GM12872 (cell line): Measurements from ENCODE around the gene ACSF3.

Source experiments
- TF ChIP-seq, protein P1 (sequence below): IDR thresholded peaks from 3 replicates; pipeline ENCODE4 v1.5.1; 2011; ENCODE audit warnings: low read depth, mild to moderate bottlenecking, low read length, moderate library complexity; ENCODE audit not compliant: insufficient read depth

ACSF3 gene

DNA sequence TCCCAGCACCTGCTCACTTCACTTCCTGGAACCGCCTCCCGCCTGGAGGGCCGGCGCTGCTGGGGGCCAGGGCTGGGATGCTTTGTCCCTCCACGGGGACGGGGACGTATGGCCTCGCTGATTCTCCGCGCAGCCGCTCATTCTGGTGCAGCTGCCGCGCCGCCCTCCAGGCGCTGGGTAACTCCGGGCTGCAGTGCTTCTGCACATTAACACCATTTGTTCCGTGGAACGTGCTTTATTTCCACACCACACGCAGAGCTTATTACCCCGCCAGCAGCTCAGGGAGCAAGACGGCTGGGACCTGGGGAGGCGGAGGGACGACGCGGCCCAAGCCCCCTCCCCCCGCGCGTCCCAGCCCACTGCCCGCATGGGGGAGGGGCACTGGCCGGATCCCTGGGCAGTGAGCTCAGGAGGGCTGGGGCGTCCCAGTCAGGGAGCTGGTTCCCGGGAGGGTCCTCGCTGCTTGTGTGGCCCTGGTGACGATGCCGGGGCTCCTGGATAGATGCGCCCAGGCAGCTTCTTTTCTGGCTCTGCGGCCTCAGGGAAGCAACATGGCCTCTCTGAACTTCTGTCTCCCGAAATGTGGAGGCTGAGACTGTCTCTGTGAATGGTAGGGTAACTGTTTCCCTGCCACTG is 45.4 kb upstream of the ACSF3 start:
- TF ChIP-seq, protein P1, sequence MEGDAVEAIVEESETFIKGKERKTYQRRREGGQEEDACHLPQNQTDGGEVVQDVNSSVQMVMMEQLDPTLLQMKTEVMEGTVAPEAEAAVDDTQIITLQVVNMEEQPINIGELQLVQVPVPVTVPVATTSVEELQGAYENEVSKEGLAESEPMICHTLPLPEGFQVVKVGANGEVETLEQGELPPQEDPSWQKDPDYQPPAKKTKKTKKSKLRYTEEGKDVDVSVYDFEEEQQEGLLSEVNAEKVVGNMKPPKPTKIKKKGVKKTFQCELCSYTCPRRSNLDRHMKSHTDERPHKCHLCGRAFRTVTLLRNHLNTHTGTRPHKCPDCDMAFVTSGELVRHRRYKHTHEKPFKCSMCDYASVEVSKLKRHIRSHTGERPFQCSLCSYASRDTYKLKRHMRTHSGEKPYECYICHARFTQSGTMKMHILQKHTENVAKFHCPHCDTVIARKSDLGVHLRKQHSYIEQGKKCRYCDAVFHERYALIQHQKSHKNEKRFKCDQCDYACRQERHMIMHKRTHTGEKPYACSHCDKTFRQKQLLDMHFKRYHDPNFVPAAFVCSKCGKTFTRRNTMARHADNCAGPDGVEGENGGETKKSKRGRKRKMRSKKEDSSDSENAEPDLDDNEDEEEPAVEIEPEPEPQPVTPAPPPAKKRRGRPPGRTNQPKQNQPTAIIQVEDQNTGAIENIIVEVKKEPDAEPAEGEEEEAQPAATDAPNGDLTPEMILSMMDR: no peak

DNA sequence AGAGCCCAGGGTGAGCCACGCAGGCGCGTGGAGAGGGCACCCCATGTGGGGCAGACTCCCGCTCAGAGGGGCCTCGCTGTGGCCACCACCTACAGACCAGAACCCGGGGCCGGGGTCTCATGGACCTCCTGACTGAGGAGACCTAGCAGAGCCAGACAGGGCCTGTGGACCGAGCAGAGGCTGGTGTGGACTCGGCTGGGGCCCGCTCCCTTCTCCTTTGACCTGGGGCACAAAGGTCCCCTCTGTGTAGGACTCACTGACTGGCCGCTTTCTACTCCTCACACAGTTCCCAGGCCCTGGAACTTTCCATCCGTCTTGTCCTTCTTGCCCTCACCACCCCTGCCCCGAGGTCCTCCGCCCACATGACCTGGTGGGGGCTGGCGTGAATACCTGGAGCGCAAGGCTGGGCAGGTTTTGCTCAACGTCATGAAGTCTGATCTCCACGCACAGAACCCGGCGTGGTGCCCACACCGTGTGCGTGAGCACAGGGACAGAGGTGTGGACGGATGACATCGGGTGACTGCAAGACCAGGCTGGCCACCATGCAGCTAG is 44.7 kb upstream of the ACSF3 start:
- TF ChIP-seq, protein P1: no peak

DNA sequence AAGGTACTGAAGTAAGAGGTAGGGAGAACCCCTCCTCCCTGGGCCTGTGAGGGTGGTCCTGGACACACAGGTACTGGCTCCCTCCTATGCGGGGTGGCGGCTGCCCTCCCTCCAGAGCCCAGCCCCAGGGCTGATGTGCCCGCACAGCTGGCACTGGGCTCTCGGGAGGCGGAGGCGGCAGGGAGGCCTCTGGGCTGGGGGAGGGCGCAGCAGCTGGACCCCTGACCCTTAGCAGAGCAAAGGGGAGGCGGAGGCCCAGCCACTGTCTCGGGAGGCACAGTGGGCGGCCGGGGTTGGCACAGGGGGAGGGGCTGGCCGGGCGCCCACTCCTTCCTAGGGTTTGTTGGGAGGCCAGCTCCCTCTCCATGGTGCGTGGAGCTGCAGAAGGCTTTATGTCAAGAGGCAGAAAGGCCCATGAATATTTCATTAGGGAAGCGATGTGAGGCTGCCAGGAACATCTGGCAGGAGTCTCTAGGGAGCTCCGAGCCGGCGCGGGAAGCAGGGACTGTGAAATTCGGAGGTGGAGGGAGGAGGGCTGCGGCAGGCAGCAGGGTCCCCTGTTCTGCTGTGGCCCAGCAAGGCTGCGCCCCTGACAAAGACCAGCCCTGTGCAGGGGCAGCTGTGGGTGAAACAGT is 44.1 kb upstream of the ACSF3 start:
- TF ChIP-seq, protein P1: no peak

DNA sequence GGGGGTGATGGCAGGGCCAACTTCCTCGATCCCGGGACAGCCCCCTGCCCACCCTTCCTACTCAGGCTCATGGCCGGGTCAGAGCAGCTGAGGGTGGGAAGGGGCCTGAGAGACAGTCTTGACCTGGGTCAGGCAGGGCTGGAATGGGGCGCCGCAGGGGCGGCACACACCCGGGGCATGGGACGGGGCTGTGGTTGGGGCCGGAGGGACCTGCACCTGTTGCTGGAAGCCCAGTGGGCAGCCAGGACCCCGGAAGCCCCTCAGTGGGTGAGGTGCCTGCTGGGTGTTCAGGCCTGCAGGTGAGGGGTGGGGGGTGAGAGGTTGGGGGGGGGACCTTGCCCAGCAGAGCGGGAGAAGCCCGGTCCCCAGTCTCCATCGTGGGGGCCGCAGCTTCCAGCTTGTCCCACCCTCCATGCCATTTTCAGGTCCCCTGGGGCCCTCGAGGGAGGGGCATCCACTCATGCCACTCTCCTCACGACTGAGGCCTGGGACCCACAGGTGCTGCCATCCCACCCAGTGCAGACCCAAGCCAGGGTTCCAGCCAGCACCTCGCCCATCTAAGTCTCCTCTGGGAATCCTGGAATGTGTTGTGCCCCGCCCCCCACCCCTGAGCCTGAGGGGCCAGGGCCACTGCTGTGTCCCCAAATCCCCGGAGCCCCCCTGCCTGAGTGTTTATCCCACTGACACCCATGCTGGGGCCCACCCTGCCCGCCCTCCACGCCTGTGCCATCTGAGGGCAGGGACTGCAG is 43.4 kb upstream of the ACSF3 start:
- TF ChIP-seq, protein P1: no peak

DNA sequence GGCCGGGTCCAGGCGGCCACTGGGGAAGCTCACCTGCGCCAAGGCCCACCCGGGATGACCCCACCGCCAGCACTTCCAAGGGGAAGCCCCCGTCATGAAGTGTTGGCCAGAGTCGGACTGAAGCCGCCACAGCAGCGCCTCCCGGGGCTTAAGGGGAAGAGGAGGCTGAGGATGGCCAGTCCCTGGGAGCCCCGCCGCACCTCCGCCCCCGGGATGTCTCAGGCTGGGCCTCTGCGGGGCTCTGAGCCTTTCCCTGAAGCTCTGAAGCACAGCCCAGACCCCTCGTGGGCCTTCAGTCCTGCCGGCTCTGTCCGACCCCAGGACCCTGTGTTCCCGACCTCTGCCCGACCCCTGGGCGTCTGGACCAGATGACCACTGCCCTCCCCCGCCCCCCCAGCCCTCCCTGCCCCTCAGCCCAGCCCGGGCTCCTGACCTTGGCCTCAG is 42.8 kb upstream of the ACSF3 start:
- TF ChIP-seq, protein P1: no peak

DNA sequence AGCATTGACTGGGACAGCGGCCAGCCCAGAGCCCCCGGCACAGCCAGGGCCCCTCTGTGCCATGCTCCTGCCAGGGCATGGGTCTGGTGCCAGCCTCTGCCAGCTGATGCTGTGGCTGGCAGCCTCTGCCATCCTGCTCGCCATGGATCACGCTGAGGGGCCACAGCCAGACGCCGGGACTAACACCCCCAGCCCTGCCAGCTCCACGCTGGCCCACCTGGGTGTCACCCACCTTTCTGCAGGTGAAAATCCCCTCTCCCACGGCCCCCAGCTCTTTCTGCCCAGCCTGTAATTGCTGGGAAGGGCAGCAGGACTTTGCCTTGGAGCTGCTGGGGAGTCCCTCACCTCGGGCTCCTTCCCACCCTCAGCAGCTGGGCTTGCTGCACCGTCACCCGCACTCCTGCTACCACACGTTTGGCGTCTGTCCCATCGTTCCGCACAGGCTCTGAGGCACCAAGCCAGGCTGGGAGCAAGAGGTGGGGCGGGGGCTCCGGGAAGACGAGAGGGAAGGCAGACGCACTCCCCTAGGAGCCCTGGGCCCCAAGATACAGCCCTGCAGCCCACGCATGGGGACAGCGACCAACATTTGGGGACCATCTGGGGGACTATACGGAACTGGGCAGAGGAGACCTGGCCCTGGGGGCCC is 42.0 kb upstream of the ACSF3 start:
- TF ChIP-seq, protein P1: no peak

DNA sequence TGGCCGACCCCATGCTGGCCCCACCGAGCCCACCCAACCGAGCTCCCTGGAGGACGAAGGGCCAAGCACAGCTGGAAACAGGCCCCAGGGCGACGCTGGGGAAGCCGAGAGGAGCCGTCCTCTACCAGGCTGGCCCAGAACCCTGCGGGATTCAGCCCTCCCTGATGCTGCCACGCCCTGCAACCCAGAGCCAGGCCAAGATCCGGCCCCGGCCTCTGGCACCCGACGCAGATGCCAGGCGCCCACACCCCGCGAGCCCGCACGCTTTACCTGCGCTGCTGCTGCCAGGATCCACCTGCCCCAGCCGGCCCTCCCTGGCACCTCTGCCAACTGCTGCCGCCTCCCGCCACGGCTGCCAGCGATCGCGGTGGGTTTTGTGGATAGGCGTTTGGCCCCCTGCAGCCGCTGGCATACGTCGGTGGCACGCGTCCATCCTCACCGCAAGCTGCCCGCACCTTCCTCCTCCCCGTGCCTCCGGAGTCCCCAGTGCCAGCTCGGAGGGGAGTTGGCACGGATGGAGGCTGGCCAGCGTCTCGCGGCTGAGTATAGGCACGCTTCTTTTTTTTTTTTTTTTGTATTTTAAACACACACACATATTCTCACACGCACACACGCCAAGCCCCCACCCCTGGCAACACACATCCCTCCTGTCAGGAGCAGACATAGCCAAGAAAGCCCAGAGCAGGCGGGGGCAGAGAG is 41.3 kb upstream of the ACSF3 start:
- TF ChIP-seq, protein P1: no peak
